Activated CD4-positive, alpha-beta T cell treated with anti-CD3 and anti-CD28 coated beads for 48 hours (primary cell): ENCODE results near the gene PHF20.
A peak's percentile ranks its signal among the peaks of the same experiment; 100 is the strongest.
"Not testable (repeated sequence)": the region's sequence is repeated elsewhere in the genome, so short reads cannot be mapped to it uniquely, and the experiment has no call there.

Source experiments
- DNase-seq: peaks from one replicate; pipeline ENCODE4 v3.0.0-alpha.2; 2020

Gene PHF20

DNA sequence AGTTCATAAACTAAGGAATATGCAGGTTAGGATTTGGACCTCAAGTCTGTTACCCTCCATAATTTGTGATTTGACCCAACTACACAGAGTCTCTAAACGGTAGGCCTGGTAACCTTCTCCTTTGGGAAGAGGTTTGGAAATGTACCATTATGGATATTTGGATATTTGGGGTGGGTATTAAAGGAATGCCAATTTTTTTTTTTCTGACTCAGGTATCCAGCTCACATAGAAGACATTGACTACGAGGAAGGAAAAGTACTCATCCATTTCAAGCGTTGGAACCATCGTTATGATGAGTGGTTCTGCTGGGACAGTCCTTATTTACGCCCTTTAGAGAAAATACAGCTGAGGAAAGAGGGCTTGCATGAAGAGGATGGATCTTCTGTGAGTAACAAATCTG is 70.5 kb downstream of the PHF20 start:
- no peak for DNase-seq

DNA sequence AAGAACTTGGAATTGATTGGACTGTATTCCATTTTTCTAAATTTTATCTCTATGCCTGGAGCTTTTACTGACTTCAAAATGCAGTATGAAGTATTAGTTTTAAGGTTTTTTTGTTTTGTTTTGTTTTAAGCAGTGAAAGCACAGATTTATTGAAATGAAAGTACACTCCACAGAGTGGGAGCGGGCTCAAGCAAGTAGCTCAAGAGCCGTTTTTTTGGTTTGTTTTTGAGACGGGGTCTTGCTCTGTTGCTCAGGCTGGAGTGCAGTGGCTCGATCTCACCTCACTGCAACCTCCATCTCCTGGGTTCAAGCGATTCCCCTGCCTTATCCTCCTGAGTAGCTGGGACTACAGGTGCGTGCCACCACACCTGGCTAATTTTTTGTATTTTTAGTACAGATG is 72.1 kb downstream of the PHF20 start:
- not testable (repeated sequence) for DNase-seq

DNA sequence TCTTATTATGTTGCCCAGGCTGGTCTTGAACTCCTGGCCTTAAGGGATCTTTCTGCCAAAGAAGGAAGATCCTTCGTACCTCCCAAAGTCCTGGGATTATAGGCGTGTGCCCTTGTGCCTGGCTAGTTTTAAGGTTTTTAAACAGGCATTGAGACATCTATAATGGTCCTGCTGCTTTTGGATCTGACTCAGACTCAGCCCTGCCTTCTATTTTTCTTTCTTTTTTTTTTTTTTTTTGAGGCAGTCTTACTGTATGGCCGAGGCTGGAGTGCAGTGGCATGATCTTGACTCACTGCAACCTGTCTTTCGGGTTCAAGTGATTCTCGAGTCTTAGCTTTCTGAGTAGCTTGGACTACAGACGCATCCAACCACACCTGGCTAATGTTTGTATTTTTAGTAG is 73.7 kb downstream of the PHF20 start:
- DNase-seq: no peak

DNA sequence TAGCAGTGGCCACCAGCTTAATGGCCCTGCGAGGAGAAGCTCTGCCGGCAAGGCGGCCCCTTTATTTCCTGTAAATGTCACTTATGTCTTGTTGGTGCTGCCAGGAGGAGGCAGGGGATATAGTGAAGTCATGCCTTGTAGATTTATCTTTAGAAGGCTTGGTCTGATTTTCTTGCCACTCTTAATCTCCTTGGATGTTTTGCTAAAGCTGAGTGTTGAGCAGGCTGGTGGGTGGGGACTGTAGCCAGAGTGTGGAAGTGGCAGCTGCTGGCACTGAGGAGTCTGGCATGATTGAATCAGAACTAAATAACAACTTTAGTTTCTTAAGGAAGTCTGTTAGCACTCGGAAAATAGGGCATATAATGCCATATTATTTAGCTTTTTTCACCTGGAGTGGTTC is 77.9 kb downstream of the PHF20 start:
- DNase-seq: no peak

DNA sequence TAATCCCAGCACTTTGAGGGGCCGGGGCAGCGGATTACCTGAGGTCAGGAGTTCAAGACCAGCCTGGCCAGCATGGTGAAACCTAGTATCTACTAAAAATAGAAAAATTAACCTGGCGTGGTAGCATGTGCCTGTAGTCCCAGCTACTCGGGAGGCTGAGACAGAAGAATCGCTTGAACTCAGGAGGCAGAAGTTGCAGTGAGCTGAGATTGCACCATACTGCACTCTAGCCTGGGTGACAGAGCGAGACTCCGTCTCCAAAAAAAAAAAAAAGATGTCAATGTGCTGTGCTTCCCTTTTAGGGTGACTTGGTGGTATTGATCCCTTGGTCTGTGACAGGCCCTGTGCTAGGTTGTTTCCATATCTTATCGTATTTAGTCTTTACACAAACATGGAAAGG is 79.8 kb downstream of the PHF20 start:
- DNase-seq: not testable (repeated sequence)

DNA sequence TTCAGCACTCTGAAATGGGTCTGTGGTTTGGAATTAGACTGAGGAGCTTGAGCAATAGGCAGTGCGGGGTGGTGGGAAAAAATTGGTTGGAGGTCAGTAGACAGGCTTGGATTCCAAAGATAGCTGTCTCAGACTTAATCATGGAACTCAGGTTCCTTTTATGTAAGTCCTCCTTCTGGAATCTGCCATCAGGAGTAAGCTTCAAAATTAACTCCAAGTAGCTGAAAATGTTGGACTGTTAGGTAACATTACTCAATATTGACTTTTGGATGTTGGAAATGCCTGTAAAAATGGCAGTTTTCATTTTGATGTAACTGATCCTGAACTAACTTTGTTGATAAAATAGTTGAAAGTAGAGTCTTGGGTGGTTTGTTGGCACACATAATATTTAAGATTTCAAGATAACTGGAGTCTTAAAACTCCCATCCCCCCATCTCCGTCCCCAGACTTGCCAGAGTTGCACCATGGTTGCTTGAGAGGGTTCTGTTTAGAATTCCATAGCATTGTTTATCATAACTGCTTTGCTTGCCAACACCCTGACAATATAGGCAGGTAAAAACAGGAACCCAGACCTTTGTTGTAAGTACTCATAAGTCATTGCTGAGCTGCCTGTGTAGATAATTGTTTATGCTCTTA is 83.0 kb downstream of the PHF20 start:
- no peak for DNase-seq

DNA sequence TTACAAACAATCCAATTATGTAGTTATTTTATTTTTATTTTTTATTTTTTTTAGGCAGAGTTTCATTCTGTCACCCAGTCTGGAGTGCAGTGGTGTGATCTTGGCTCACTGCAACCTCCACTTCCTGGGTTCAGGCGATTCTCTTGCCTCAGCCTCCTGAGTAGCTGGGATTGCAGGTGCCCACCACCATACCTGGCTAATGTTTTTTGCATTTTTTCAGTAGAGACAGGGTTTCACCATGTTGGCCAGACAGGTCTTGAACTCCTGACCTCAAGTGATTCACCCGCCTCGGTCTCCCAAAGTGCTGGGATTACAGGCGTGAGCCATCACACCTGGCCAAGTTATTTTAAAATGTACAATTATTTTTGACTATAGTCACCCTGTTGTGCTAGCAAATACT is 83.8 kb downstream of the PHF20 start:
- not testable (repeated sequence) for DNase-seq

DNA sequence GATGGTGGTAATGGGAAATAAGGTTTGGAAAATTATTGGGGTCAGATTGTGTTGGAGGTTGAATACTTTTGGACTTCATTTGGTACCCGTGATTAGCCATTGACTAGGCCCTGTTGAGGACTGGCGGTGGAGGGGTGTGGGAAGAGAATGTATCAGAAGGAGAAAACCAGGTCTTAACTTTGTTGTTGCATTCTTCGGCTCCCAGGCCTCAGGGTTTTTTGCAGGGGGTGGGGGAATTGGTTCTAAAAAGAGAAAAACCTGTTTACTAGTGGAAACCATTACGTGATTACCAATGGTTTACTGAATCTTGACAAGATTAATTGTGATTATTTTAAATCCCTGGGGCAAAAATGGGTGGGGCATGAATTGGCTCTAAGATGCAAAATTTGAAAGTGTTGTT is 85.1 kb downstream of the PHF20 start:
- DNase-seq: no peak

DNA sequence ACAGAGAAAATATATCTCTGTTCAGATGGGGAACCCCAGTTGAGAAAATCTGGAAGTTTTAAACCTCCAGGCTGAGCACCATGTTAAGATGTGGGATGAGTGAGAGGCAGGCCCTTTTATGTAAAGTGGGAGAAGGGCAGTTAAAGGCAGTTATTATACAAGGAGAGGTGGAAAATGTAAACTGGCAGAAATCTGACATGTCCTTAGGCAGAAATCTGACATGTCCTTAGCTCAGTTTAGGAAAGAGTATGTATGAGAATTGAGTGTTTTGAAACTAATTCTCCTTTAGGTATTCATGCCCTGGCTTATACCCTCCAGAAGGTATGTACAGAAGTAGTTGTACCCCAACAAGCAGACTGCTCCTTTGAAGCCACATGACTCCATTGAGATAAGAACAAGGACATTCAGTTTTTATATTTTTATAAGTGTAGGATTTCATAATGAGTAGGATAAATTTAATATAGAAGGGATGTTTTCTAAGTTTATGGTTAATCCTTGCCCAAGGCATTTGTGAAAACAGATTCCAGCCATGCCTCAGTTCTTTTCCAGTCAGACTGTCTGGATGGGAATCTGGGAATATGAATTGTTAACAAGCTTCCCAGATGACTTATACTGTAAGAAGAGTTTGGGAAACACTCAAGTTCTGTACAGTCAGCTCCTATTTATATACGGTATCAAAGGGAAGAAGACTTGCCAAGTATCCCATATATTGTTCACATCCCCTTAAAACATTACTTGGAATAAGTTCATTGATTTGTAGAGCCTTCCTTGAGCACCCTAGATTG is 94.8 kb downstream of the PHF20 start:
- no peak for DNase-seq

DNA sequence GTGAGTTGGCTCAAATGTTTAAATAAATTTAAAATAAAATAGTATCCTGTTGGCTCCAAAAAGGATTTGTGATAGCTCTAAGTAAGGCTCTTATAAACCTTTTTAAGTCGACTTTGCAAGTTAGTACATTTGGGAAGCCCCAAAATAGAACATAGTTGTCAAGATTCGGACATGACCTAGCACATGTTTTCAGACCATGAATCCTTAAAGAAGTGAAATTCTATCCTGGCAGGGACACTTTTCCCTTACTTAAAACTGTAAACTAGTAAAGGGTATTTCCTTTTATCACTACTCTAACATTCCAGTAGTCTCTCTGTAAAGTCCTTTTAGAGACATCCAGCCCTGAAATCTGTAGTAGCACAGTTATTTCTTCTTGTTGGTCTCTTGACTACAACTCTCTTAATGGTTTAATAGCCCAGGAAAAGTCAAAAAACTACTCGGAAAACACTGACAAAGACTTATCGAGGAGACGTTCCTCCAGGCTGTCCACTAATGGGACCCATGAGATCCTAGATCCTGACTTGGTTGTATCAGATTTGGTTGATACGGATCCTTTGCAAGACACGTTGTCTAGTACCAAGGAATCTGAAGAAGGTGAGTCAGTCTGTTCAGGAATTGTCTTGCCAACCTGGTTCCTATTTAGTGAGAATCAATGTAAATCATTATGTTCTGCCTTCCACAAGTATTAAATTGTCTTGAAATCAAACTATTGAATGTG is 98.9 kb downstream of the PHF20 start:
- DNase-seq: no peak

DNA sequence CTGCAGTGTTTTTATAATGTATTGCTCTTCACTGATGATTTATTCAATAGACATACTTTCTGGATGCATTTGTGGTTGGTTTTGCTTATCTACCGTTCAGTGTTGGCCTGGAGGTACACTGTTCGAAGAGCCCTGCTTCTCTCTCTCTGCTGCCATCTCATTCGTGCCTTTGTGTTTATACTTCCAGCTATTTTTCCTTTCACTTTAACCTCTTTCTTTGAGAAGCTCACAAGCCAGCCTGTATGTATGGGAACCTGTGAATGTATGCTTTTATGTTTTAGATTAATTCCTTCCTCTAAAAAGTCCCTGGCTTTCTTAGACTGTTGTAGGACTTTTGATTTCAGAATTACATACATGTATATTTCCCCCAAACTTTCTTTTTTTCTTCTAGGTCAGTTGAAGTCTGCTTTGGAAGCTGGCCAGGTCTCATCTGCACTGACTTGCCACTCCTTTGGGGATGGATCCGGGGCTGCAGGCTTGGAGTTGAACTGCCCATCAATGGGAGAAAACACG is 99.5 kb downstream of the PHF20 start:
- no peak for DNase-seq

DNA sequence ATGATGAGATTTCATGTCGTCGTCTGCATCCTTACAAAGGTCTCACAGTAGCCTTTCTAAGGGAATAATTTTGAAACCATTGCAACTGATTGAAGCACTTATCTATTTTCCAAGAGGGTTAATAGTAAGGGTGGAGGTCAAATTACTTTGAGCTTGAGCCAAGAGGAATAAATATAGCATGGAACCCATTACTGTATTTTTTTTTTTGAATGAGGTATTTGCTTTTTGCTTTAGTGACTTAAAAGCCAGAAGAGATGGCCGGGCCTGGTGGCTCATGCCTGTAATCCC is 104.2 kb downstream of the PHF20 start:
- DNase-seq: no peak

DNA sequence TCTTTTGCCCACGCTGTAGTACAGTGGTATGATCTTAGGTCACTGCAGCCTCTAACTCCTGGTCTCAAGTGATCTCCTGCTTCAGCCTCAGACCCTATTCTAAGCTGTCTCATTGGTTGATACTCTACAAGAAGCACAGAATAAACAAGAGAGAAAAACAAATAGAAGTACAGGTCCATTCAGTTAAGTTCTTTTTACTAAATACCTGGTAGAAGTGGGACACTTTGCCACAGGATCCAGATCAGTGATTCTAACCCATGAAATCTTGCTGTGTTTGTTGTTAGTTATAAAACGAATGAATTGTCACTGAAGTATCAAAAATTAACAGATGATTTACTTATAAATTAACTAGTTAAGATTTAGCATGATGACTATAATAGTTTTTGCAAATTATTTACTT is 105.8 kb downstream of the PHF20 start:
- no peak for DNase-seq

DNA sequence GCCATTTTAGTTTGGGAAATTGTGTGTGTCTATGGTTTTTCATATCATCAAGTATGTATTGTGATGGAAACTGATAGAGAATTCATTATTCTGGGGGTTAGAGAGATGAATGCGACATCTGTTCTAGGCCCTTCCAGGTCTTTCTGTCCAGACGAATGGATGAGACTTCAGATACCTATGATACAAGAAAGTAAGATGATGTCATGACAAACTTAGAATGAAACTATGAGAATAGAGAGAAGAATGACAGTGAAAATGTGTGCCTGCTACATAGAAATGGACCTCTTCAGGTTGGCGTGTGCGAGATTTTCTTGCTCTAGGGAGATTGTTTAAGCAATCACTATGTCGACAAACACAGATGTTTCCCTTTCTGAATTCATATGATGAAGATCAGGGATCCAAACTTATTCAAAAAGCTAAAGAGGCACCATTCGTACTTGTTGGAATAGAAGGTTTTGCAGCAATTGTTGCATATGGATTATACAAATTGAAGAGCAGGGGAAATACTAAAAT is 106.4 kb downstream of the PHF20 start:
- DNase-seq: no peak

DNA sequence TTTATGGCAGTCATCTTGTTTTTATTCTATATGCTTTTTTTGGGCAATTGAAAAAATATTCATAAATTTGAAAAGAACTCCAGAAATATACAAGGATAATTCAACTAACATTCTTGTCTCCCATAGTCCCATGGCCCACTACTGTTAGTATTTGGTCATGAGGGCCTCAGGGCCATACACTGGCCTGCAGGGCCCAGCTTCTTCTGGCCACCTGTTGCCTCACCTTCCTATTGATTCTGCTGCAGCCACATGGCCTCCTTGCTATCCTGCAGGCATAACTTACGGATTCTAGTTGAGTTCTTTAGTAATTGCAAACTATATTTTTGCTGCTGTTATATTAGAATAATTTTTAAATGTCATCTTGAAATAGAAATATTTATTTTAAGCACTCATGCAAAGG is 109.9 kb downstream of the PHF20 start:
- no peak for DNase-seq

DNA sequence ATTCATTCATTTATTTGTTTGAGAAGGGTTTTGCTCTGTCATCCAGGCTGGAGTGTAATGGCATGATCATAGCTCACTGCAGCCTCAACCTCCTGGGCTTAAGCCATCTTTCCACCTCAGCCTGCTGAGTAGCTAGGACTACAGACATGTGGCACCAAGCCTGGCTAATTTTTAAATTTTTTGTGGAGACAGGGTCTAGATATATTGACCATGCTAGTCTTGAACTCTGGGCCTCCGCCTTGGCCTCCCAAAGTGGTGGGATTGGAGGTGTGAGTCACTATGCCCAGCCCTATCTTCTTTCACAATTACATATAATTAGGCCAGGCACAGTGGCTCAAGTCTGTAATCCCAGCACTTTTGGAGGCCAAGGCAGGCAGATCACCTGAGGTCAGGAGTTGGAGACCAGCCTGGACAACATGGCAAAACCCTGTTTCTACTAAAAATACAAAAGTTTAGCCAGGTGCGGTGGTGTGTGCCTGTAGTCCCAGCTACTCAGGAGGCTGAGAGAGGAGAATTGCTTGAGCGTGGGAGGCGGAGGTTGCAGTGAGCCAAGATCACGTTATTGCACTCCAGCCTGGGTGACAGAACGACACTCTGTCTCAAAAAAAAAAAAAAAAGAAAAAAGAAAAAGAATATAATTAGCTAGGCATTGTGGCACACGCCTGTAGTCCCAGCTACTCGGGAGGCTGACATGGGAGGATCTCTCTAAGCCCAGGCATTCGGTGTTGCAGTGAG is 110.8 kb downstream of the PHF20 start:
- not testable (repeated sequence) for DNase-seq

DNA sequence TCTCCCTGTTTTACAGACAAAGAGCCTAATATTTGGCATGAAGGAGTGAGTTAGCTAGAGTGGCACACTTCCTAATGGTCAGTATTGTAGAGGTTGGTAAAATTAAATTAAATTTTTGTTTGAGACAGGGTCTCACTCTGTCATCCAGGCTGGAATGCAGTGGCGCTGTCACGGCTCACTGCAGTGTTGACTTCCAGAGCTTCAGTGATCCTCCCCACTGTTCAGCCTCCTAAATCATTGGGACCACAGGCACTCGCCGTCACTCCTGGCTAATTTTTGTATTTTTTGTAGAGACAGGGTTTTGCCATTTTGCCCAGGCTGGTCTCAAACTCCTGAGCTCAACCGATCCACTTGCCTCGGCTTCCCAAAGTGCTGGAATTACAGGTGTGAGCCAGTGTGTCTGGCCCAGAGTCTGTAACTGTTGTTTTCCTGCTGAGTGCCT is 111.5 kb downstream of the PHF20 start:
- DNase-seq: no peak

DNA sequence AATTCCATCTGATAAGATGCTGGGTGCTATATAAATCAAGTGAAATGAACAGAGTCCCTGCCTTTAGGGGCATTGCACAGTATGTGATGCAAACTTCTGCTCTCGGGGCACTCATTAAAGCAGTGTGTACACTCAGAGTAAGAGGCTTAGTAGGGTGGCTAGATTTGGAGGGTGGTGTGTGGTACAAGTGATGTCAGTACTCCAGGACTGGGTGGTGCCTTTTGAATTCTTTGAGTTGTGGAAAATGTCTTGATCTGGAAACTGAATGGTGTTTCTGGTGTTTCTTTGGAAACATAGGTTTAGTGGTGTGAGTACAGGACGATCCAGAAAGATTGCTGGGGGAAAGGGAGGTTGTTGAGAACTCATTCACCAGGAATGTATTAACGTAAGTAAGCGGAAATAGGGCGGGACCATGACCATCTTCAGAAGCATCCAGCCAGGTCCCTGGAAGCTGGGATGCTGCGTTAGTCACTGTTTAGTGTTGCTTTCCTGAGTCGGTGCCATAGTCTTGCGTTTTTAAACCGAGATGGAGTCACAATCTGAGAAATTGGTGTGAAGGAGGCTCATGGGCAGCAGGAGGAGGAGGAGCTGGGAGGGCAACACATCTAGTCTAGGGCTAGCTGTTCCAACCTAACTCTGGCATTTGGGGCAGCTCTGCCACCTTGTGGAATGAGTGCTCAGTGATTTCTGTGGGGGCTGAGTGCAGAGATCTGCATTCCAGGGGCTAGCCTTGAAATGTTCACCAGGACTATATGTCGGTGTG is 112.1 kb downstream of the PHF20 start:
- DNase-seq: peak; percentile 66

DNA sequence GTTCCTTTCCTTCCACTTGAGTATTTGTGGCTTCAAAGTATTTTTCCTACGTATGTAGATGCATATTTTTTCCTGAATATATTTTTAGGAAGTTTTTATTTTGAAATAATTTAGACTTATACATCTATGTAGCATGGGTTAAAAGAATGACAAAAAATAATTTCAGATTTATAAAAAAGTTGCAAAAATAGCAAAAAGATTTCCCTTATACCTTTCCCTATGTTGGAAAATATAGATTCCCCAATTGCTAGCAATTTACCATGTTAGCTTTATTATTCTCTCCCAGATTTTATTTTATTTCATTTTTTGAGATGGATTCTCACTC is 112.7 kb downstream of the PHF20 start:
- DNase-seq: no peak

DNA sequence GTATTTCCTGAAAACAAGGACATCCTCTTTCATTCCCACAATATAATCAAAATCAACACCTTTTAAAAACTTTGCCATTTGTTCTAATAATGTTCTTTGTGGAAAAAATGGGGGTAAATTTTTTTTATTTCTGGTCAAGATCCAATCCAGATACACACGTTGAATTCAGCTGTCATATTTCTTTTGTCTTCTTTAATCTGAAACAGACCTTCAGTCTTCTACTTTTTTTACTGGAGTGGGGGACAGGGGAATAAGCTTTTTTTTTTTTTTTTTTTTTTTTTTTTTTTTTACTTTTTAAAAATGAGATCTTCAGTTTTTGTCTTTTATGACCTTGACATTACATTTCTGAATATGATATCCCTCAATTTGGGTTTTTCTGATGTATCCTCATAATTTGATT is 113.4 kb downstream of the PHF20 start:
- no peak for DNase-seq

DNA sequence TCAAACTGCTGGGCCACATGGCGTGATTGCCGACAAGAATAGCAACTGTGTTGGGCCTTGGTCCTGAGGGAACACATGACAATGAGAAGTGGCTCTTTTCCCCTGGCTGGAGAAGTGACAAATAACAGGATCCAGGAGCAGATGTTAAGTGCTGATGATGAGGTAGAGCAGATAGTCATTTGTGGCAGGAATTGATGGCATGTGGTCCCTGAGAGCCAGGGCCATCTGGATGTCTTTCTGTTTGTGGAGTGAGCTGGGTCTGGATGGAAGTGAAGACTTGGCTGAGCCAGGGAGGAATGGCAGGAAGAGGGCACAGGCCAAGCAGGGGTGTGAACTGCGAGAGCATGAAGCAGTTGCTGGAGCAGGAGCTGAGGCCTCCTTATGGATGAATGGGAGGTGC is 114.7 kb downstream of the PHF20 start:
- DNase-seq: no peak

DNA sequence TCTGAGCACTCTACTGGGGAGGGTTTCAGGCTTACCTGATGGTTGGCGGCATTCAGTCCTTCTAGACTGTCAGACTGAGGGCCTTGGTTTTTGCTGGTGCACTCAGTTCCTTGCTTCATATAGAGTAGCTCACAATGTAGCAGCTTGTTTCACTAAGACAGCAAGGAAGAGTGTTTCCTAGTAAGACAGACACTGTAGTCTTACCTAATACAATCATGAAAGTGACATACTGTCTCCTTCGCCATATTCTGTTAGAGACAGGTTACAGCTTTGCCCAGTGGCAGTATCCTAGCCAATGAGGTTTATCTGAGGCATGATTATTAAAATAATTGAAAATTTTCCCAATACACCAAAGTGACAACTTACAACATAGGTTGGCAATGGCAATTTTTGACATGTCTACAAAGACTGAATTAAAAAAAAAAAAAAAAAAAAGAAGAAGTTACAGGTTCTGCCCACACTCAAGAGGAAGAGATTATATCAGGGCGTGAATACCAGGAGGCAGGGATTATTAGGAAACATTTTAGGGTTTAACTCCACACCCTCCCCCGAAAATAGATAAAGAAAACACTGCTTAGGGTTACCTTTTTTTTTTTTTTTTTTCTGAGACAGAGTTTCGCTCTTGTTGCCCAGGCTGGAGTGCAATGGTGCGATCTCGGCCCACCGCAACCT is 115.7 kb downstream of the PHF20 start:
- DNase-seq: no peak
